Muscle layer of duodenum (tissue), 2 donors: ENCODE measurements around the gene EVI5L.

Source experiments
- H3K27ac ChIP-seq: one replicate; pipeline ENCODE4 v1.7.0; 2013; ENCODE audit warnings: mild to moderate bottlenecking, low read length
- H3K27me3 ChIP-seq: one replicate; pipeline ENCODE4 v1.7.0; 2013; ENCODE audit warnings: low read depth, mild to moderate bottlenecking, control low read depth, low read length
- H3K36me3 ChIP-seq, 2 donors: one replicate each; pipeline ENCODE4 v1.7.0; 2013; ENCODE audit warnings: low read length in 2 of 2, control low read depth in 1 of 2, mild to moderate bottlenecking in 1 of 2; ENCODE audit not compliant: insufficient read depth in 2 of 2, control insufficient read depth in 1 of 2
- H3K4me1 ChIP-seq, 2 donors: one replicate each; pipeline ENCODE4 v1.7.0; 2013; ENCODE audit warnings: low read length in 2 of 2, mild to moderate bottlenecking in 2 of 2, control low read depth in 1 of 2, moderate library complexity in 1 of 2; ENCODE audit not compliant: insufficient read depth in 2 of 2, control insufficient read depth in 1 of 2
- H3K4me3 ChIP-seq, 2 donors: one replicate each; pipeline ENCODE4 v1.7.0; 2013; ENCODE audit warnings: low read length in 2 of 2, low read depth in 1 of 2, mild to moderate bottlenecking in 1 of 2
- H3K9me3 ChIP-seq, 2 donors: one replicate each; pipeline ENCODE4 v1.7.0; 2013; ENCODE audit warnings: low read length in 2 of 2, control low read depth in 1 of 2, mild to moderate bottlenecking in 1 of 2; ENCODE audit not compliant: control insufficient read depth in 1 of 2
- donor health status: healthy.

The EVI5L gene

DNA sequence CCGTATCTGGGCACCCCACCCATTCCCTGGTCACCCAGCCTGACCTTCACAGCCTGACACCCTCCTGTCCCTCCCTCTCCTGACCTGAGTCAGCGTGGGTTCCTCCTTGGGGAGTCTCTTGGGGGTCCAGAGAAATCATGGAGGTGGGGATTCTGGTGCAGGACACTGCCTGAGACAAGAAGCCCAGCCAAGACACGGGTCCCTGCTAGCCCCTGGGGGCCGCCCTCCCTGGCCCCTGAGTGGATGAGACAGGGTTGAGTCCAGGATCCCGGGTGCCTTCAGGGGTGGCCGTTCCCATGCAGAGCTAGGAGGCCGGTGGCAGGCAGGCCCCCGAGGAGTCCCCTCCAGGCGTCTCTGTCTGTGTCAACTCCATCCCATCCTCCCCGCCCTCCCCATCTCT lies 75.2 kb downstream of the EVI5L start:
- Histone ChIP-seq H3K4me3 (peak overlapping the region; percentile 84 to 85), H3K36me3 (peaks cover 0 to 21% of the 10 kb centered on the region in 2 donors), H3K9me3 (no peaks in the 10 kb centered on the region), H3K27ac (no peak overlapping the region), H3K27me3 (no peaks in the 10 kb centered on the region), H3K4me1 (peaks cover 8 to 38% of the 10 kb centered on the region in 2 donors)

DNA sequence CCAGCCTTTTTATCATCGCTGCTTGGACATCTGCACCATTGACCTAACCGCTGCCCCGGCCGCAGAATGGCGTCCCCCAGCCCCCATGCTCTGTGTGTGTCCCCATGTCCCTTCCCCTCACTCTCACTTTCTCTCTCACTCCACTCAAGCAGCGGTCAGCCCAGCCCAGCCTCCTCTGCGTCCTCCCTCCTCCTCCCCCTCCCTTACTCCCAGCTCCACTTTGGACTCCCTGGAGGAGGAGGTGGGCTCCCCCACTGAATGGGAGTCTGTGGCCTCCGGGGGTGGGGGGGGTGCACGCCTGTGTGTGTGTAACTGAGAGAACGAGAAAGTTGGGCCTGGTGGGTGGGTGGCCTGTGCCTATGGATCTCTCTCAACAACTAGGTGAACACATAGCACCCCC lies 75.8 kb downstream of the EVI5L start:
- H3K36me3 ChIP-seq = peaks cover 0 to 27% of the 10 kb centered on the region in 2 donors
- H3K4me1 ChIP-seq = peaks cover 8 to 38% of the 10 kb centered on the region in 2 donors
- H3K4me3 ChIP-seq = no peak overlapping the region
- no peaks in the 10 kb centered on the region for H3K27me3 ChIP-seq
- H3K9me3 ChIP-seq = no peaks in the 10 kb centered on the region
- no peak overlapping the region for H3K27ac ChIP-seq

DNA sequence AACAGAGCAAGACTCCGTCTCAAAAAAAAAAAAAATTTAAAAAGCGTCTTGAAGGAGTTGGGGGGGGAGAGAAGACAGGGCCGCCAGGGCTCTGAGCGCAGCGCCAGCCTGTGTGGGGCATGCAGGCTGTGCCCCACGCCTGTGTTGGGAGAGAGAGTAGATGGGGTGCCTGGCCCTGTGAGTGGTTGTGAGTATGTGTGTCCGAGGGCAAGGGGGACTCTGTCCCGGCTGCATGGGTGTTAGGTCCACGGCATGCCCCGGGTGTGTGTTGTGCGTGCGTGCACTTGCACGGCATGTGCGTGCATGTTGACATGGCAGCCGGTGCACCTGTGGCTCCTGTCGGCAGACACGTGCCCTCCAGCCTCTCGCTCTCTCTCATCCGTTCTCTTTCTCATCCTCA lies 77.1 kb downstream of the EVI5L start:
- Histone ChIP-seq H3K36me3 (peaks cover 2 to 40% of the 10 kb centered on the region in 2 donors), H3K4me3 (no peak overlapping the region), H3K9me3 (no peaks in the 10 kb centered on the region), H3K27me3 (no peaks in the 10 kb centered on the region), H3K27ac (no peak overlapping the region), H3K4me1 (peaks cover 8 to 38% of the 10 kb centered on the region in 2 donors)

DNA sequence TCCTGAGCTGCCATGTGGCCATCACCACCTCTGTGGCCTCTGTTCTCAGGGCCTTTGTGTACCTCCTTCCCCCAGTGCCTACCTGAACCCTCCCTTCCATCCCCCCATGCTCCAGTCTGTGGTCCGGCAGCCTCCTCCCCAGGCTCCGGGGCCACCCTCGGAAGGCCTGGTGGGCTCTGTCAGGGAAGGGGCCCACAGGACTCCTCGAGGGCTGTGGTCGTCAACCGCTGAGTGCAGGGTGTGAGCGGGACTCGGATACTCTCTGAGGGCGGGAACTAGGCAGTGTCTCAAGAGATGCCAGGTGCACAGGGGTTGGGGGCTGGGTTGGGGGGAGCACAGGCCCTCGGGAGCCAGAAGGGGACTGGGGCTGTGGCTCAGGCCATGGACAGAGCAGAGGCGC lies 77.5 kb downstream of the EVI5L start:
- H3K27me3 ChIP-seq = no peaks in the 10 kb centered on the region
- peaks cover 3 to 42% of the 10 kb centered on the region in 2 donors for H3K36me3 ChIP-seq
- no peaks in the 10 kb centered on the region for H3K9me3 ChIP-seq
- peaks cover 8 to 37% of the 10 kb centered on the region in 2 donors for H3K4me1 ChIP-seq
- H3K4me3 ChIP-seq = no peak overlapping the region
- no peak overlapping the region for H3K27ac ChIP-seq

DNA sequence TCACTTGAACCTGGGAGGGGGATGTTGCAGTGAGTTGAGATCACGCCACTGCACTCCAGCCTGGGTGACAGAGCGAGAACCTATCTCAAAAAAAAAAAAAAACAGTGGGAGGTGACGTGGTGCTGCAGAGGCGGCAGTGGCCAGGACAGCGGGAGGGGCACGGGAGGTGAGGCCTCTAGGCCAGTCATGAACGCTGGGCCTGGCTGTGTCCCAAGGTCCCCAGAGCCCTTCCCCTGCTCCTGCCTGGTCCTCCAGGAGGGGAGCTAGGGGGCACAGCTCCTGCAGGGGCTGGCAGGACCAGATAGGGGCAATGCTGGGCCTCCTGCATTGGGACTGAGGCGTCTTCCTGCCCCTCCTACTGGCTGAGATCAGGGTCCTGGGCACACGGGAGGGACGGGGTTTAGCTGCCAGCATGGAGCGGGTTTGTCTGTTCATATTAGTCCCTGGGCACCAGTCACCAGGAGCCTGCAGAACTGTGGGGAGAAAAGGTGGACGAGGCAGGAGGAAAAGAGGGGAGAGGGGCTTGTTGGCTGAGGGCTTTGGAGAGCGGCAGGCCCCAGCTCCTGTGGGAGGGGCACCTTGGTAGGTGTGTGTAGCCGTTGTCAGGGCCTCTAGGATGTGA lies 78.2 kb downstream of the EVI5L start:
- Histone ChIP-seq H3K27me3 (no peaks in the 10 kb centered on the region), H3K9me3 (no peaks in the 10 kb centered on the region), H3K4me1 (peaks cover 8 to 31% of the 10 kb centered on the region in 2 donors), H3K27ac (no peak overlapping the region), H3K36me3 (peaks cover 3 to 48% of the 10 kb centered on the region in 2 donors), H3K4me3 (no peak overlapping the region)

DNA sequence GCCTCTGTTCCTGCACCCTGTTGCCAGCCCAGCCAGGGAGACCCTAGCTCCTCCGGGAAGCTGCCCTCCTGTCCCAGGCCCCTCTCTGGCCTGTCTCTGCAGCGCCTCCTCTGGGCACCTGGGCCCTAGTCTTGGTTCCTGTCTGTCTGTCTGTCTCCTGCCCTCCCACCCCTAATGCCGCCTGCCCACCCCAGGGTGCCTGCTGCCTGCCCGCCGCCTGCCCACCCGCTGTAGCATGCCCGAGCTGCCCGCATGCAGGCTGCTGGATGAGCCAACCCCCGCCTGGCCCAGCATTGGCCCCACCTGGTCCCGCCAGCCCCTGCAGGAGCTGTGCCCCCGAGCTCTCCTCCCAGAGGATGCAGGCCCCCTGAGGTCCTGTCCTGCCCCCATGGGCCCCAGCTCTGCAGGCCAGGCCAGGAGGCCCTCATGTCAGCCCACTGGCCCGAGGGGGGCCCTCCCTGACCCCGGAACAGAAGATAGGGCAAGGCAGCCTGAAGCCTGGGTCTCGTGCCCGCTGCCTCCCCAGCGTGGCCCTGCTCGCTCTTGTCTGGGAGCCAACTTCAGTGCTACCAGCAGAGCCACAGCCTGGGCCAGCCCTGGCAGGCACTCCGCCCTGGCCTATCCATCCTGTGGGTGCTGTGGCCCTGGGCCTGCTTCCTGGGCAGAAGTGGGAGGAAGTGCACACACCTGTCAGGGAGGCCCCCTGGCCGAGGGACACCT lies 78.9 kb downstream of the EVI5L start:
- no peak overlapping the region for H3K27ac ChIP-seq
- H3K9me3 ChIP-seq = no peaks in the 10 kb centered on the region
- no peak overlapping the region for H3K4me3 ChIP-seq
- H3K4me1 ChIP-seq = peaks cover 8 to 30% of the 10 kb centered on the region in 2 donors
- no peaks in the 10 kb centered on the region for H3K27me3 ChIP-seq
- H3K36me3 ChIP-seq = peaks cover 3 to 48% of the 10 kb centered on the region in 2 donors

DNA sequence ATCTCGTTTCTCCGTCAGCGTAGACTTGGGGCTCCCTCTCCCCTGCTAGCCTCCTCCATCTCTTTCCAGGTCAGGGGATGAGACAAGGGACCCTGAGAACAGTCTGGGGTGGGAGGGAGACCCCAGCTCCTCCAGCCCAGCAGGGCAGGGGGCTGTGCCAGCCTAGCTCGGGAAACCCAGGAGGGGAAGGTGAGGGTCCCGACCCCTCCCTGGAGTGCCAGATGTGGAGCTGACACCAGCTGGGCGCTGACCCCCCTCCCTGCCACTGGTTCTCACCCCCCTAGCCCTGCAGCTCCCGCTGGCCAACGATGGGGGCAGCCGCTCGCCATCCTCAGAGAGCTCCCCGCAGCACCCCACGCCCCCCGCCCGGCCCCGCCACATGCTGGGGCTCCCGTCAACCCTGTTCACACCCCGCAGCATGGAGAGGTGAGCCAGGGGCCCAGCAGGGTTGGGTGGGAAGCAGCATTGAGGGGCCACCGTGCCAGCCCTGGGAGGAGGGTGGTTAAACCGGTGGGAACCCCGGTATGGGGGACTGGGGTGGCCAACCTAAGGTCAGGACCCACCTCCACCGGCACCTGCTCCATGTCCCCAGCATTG lies 79.6 kb downstream of the EVI5L start:
- peaks cover 3 to 48% of the 10 kb centered on the region in 2 donors for H3K36me3 ChIP-seq
- H3K4me3 ChIP-seq = no peak overlapping the region
- H3K4me1 ChIP-seq = peaks cover 7 to 25% of the 10 kb centered on the region in 2 donors
- no peak overlapping the region for H3K27ac ChIP-seq
- no peaks in the 10 kb centered on the region for H3K9me3 ChIP-seq
- H3K27me3 ChIP-seq = no peaks in the 10 kb centered on the region

DNA sequence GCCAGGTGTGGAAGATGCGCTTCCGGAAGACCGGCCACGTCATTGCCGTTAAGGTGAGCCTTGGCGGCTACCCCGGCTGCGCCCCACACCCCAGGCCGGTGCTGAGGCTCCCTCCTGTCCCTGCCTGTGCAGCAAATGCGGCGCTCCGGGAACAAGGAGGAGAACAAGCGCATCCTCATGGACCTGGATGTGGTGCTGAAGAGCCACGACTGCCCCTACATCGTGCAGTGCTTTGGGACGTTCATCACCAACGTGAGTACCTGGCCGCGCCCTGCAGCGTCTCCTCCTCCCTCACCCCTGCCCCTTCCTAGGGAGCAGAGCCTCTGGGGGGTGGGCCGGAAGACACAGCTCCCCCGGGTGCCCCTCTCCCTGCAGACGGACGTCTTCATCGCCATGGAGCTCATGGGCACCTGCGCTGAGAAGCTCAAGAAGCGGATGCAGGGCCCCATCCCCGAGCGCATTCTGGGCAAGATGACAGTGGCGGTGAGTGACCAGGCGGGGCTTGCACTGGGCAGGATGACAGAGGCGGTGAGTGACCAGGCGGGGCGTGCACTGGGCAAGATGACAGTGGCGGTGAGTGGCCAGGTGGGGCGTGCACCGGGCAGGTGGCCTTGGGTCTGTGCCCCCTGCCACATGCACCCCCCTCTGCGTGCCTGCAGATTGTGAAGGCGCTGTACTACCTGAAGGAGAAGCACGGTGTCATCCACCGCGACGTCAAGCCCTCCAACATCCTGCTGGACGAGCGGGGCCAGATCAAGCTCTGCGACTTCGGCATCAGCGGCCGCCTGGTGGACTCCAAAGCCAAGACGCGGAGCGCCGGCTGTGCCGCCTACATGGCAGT lies 80.5 kb downstream of the EVI5L start:
- H3K4me1 ChIP-seq = peaks cover 0 to 15% of the 10 kb centered on the region in 2 donors
- no peaks in the 10 kb centered on the region for H3K9me3 ChIP-seq
- peaks cover 5% of the 10 kb centered on the region for H3K27me3 ChIP-seq
- H3K4me3 ChIP-seq = no peak overlapping the region
- peaks cover 3 to 48% of the 10 kb centered on the region in 2 donors for H3K36me3 ChIP-seq
- no peak overlapping the region for H3K27ac ChIP-seq

DNA sequence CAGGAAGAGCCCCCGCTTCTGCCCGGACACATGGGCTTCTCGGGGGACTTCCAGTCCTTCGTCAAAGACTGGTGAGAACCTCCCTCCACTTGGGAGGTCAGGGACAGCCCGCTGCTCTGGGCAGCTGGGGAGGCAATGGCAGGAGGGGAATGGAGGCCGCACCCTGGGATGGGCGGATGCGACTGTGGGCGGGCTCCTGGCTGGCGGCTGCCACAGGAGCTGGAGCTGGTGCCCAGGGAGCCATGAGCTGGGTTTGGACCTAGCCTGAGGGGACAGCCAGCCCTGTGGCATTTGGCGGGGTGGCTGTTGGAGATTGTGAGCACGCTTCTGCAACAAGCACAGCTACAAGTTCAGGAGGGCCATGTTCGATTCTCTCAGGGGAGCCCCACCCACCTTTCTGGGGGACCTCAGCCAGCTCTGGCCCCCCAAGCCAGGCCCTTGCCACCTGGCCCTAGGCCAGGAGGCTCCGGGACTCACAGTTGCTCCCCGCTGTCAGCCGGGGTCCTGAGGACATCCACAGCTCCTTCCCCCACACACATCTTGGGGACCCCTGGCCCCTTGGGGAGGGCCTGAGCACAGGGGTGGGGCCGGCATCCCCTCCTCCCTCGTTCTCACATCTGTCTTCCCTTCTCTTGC lies 81.6 kb downstream of the EVI5L start:
- Histone ChIP-seq H3K27me3 (peaks cover 10% of the 10 kb centered on the region), H3K4me3 (no peak overlapping the region), H3K9me3 (no peaks in the 10 kb centered on the region), H3K4me1 (peaks cover 0 to 19% of the 10 kb centered on the region in 2 donors), H3K27ac (no peak overlapping the region), H3K36me3 (peaks cover 3 to 42% of the 10 kb centered on the region in 2 donors)

DNA sequence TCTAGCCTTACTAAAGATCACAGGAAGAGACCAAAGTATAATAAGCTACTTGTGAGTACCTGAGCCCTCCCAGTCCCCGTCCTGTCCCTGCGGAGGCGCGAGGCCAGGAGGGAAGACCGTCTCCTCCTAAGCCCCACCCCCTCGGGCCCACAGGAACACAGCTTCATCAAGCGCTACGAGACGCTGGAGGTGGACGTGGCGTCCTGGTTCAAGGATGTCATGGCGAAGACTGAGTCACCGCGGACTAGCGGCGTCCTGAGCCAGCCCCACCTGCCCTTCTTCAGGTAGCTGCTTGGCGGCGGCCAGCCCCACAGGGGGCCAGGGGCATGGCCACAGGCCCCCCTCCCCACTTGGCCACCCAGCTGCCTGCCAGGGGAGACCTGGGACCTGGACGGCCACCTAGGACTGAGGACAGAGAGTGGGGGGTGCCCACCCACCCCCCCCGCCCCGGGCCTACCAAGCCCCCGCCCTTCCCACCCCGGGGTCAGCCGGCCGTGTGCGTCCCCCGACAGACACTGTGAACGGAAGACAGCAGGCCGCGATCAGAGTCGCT lies 82.2 kb downstream of the EVI5L start:
- Histone ChIP-seq H3K27me3 (peaks cover 15% of the 10 kb centered on the region), H3K27ac (no peak overlapping the region), H3K9me3 (no peaks in the 10 kb centered on the region), H3K4me3 (no peak overlapping the region), H3K4me1 (peaks cover 0 to 21% of the 10 kb centered on the region in 2 donors), H3K36me3 (peaks cover 3 to 42% of the 10 kb centered on the region in 2 donors)
